ENCODE measurements around the gene DNAJC18. TPM values are rescaled to one million over a fixed set of nuclear protein-coding genes. Genes with fewer than 3 reads are reported as not detected.
"Not testable (repeated sequence)": the region's sequence is repeated elsewhere in the genome, so short reads cannot be mapped to it uniquely, and the experiment has no call there.

The DNAJC18 gene
- total RNA-seq, result 1 to 10 TPM; 8.0 to 9.4 TPM
- 10 to 100 TPM in 1 of 2 donors, 1 to 10 TPM in 1; 2.2 to 10.7 TPM for polyA plus RNA-seq
- long read RNA-seq, donor 1, full-length matches to known transcripts, result 7 of 7 reads
- long read RNA-seq, donor 1, partial matches to known transcripts, result 0 of 7 reads
- long read RNA-seq, donor 1, other reads (novel, unspliced or antisense), result 0 of 7 reads
- long read RNA-seq, donor 2, full-length matches to known transcripts, result 4 of 4 reads
- long read RNA-seq, donor 2, partial matches to known transcripts, result 0 of 4 reads
- long read RNA-seq, donor 2, other reads (novel, unspliced or antisense), result 0 of 4 reads
- long read RNA-seq, donor 3, full-length matches to known transcripts, result 4 of 4 reads
- long read RNA-seq, donor 3, partial matches to known transcripts, result 0 of 4 reads
- long read RNA-seq, donor 3, other reads (novel, unspliced or antisense), result 0 of 4 reads
- long read RNA-seq, donor 4, result 0 reads
- long read RNA-seq, donor 5, full-length matches to known transcripts, result 6 of 6 reads
- long read RNA-seq, donor 5, partial matches to known transcripts, result 0 of 6 reads
- long read RNA-seq, donor 5, other reads (novel, unspliced or antisense), result 0 of 6 reads

DNA sequence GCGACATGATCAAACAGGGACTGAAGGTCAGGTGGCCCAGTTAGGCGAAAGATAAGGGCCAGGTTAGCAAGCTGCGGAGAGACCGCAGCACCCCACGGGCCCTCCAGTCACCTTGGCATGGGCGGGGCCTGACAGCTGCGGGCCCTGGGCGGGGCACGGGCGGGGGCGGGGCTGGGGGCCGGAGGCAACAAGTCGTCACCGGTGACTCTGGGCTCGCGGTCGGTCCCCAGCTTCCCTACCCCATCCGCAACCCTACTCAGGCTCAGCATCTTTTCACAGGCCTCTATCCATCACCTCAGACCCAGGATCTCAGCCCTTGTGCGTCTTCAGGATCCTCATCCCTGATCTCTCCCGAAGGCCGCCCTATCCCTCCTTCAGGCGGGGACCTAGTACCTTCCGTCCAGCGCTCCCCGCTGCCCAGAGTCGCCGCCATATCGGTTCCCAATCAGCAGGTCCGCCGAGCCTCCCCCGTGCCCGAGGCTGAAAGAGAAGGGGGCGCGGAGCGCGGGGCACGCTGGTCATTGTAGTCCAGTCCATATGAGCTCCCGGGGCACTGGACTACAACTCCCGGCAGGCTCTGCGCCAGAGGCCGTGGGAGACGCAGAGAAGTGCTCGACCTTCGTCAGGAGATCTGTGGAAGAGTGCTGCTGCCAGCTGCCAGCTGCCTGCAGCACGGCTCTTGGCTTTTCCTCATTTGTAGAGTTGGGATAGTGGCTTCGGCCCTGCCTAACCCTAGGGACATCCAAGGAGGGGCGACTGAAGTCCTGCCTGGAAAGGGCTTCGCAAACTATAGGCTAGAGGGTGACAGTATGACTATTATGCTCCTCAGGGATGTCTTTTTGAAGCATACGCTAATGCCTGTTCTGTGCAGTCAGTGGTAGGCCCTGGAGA is at the start of gene DNAJC18:
TSS of gene DNAJC18 (minus strand) at position 513 of the 891 bp plus-strand sequence. CDS start at position 433, 80 bp downstream.
- TF ChIP-seq CTCF (IDR thresholded peaks at IDR 0.05; ENCODE audit: control extremely low read depth, extremely low read depth), result no peak
- Histone ChIP-seq H3K4me1 (ENCODE audit: control insufficient read depth in 5 of 5, insufficient read depth in 5 of 5, low read length in 5 of 5) (peaks cover 0 to 13% (median 0%) of the 10 kb centered on the region in 5 donors), H3K9me3 (ENCODE audit: control insufficient read depth in 4 of 4, insufficient read depth in 3 of 4, low read length in 3 of 4) (no peaks in the 10 kb centered on the region), H3K27ac (ENCODE audit: low read depth in 1 of 2, low read length in 1 of 2) (peak within 1 kb of the TSS; percentile 91), H3K27me3 (ENCODE audit: control insufficient read depth in 3 of 3, insufficient read depth in 3 of 3, low read length in 2 of 3) (no peaks in the 10 kb centered on the region), H3K9ac (ENCODE audit: insufficient read depth in 1 of 2, low read length in 2 of 2) (peak within 1 kb of the TSS; percentile 89 to 97), H3K36me3 (ENCODE audit: control insufficient read depth in 4 of 4, insufficient read depth in 4 of 4, low read length in 4 of 4) (peaks cover 0 to 6% (median 2%) of the 10 kb centered on the region in 4 donors), H3K4me3 (peak within 1 kb of the TSS; percentile 57)
- peak; percentile 95 to 97 (median 95) for DNase-seq
- WGBS, 2 donors, result 4 to 6% methylated on average over 44 to 49 of the region's 49 CpGs
- peak; percentile 96 for ATAC-seq (ENCODE audit: insufficient read depth, low FRiP score)

DNA sequence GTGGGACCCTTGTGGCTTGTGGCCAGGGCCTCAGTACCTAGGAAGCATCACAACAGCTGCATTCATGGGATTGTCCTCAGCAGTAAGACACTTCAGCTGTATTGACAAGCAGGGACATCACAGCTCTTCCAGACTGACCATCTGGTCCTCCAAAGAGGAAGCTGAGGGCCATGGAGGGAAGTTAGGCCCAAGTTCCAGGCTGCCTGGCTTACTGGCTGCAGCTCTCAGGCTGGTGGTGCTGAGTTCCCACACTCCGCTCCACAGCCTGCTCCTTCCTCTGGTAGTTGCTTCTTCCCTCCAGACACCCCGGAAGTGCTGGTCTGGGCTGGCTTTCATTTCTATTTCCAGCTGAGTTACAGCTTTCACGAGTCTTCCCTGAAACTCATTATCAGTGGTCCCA is 48.9 kb upstream of the DNAJC18 start:
- Histone ChIP-seq H3K36me3 (ENCODE audit: control insufficient read depth in 4 of 4, insufficient read depth in 4 of 4, low read length in 4 of 4) (no peaks in the 10 kb centered on the region), H3K9me3 (ENCODE audit: control insufficient read depth in 4 of 4, insufficient read depth in 3 of 4, low read length in 3 of 4) (no peaks in the 10 kb centered on the region), H3K27me3 (ENCODE audit: control insufficient read depth in 3 of 3, insufficient read depth in 3 of 3, low read length in 2 of 3) (no peaks in the 10 kb centered on the region), H3K27ac (ENCODE audit: low read depth in 1 of 2, low read length in 1 of 2) (peak overlapping the region in 1 of 2 donors; percentile 68), H3K4me3 (no peak overlapping the region), H3K4me1 (ENCODE audit: control insufficient read depth in 5 of 5, insufficient read depth in 5 of 5, low read length in 5 of 5) (peaks cover 0 to 9% (median 7%) of the 10 kb centered on the region in 5 donors), H3K9ac (ENCODE audit: insufficient read depth in 1 of 2, low read length in 2 of 2) (no peak overlapping the region)
- ATAC-seq (ENCODE audit: insufficient read depth, low FRiP score) (no peak), DNase-seq (peak in 1 of 3 donors; percentile 35)
- WGBS, 2 donors, result 27 to 56% methylated on average over 3 of the region's 3 CpGs
- TF ChIP-seq CTCF (IDR thresholded peaks at IDR 0.05; ENCODE audit: control extremely low read depth, extremely low read depth), result no peak

DNA sequence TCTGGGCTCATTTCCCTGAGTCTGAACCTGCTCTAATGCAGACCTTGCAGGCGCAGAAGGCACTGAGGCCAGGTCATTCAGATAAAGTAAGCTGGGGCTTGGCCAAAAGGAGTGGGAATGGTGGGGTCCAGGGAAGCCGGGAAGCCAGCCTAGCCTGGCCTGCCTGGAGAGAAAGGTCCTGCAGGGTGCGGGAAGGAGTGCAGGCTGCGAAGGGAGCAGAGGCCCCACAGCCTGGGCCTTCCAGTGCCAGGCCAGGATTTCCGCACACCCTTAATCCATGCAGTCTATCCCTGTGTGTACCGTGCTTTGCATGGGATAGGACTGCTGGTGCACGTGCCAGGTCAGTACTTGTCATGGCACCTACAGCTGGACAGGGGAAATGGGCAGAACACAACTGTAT is 46.9 kb upstream of the DNAJC18 start:
- TF ChIP-seq CTCF (IDR thresholded peaks at IDR 0.05; ENCODE audit: control extremely low read depth, extremely low read depth), result no peak
- Histone ChIP-seq H3K36me3 (ENCODE audit: control insufficient read depth in 4 of 4, insufficient read depth in 4 of 4, low read length in 4 of 4) (no peaks in the 10 kb centered on the region), H3K27ac (ENCODE audit: low read depth in 1 of 2, low read length in 1 of 2) (no peak overlapping the region), H3K9me3 (ENCODE audit: control insufficient read depth in 4 of 4, insufficient read depth in 3 of 4, low read length in 3 of 4) (no peaks in the 10 kb centered on the region), H3K9ac (ENCODE audit: insufficient read depth in 1 of 2, low read length in 2 of 2) (no peak overlapping the region), H3K4me1 (ENCODE audit: control insufficient read depth in 5 of 5, insufficient read depth in 5 of 5, low read length in 5 of 5) (peaks cover 0 to 18% (median 8%) of the 10 kb centered on the region in 5 donors), H3K4me3 (no peak overlapping the region), H3K27me3 (ENCODE audit: control insufficient read depth in 3 of 3, insufficient read depth in 3 of 3, low read length in 2 of 3) (no peaks in the 10 kb centered on the region)
- ATAC-seq (ENCODE audit: insufficient read depth, low FRiP score), result no peak
- DNase-seq, result no peak
- 88 to 93% methylated on average over 7 of the region's 7 CpGs for WGBS, 2 donors

- H3K4me3 ChIP-seq; H3K9me3 ChIP-seq (ENCODE audit: control insufficient read depth in 4 of 4, insufficient read depth in 3 of 4, low read length in 3 of 4); DNase-seq; ATAC-seq (ENCODE audit: insufficient read depth, low FRiP score); H3K9ac ChIP-seq (ENCODE audit: insufficient read depth in 1 of 2, low read length in 2 of 2); H3K27me3 ChIP-seq (ENCODE audit: control insufficient read depth in 3 of 3, insufficient read depth in 3 of 3, low read length in 2 of 3): not testable (repeated sequence)
- Histone ChIP-seq H3K4me1 (ENCODE audit: control insufficient read depth in 5 of 5, insufficient read depth in 5 of 5, low read length in 5 of 5) (peaks cover 0 to 25% (median 8%) of the 10 kb centered on the region in 5 donors), H3K36me3 (ENCODE audit: control insufficient read depth in 4 of 4, insufficient read depth in 4 of 4, low read length in 4 of 4) (peaks cover 0 to 14% (median 3%) of the 10 kb centered on the region in 4 donors), H3K27ac (ENCODE audit: low read depth in 1 of 2, low read length in 1 of 2) (peak overlapping the region; percentile 81 to 96)
- WGBS, 2 donors, result 35 to 38% methylated on average over 6 of the region's 6 CpGs
These were observed 43.5 kb upstream of the DNAJC18 start for GRCh38 chr5:139482890-139483208.
